ENCODE results near the gene JAM2.

JAM2 gene

GRCh38 chr21:25717491-25718147 lies 78.6 kb downstream of the JAM2 start:
- no peak for DNase-seq (ENCODE audit: low read depth)

- no peak for DNase-seq (ENCODE audit: low read depth)
Observed at GRCh38 chr21:25721987-25722386, 82.9 kb downstream of the JAM2 start.

GRCh38 chr21:25722631-25723030 lies 83.6 kb downstream of the JAM2 start:
- no peak for DNase-seq (ENCODE audit: low read depth)

DNA sequence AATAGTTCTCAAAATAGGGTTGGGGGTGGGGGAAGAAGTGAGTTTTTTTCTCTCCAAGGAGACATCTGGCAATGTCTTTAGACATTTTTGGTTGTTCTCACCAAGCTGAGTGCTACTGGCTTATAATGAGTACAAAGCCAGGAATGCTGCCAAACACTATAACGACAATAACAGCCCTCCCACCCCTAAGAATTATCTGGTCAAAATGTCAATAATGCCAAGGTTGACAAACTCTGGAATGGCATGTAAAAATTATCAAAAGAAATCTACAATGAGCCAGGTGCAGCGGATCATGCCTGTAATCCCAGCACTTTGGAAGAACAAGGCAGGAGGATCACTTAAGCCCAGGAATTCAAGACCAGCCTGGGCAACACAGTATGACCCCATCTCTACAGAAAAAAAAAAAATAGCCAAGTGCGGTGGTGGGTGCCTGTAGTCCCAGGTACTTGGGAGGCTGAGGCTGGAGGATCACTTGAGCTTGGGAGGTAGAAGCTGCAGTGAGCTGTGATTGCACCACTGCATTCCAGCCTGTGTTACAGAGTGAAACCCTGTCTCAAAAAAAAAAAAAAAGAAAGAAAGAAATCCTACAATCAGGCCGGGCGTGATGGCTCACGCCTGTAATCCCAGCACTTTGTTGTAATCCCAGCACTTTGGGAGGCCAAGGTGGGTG lies 93.2 kb downstream of the JAM2 start:
- DNase-seq (ENCODE audit: low read depth), result no peak

DNA sequence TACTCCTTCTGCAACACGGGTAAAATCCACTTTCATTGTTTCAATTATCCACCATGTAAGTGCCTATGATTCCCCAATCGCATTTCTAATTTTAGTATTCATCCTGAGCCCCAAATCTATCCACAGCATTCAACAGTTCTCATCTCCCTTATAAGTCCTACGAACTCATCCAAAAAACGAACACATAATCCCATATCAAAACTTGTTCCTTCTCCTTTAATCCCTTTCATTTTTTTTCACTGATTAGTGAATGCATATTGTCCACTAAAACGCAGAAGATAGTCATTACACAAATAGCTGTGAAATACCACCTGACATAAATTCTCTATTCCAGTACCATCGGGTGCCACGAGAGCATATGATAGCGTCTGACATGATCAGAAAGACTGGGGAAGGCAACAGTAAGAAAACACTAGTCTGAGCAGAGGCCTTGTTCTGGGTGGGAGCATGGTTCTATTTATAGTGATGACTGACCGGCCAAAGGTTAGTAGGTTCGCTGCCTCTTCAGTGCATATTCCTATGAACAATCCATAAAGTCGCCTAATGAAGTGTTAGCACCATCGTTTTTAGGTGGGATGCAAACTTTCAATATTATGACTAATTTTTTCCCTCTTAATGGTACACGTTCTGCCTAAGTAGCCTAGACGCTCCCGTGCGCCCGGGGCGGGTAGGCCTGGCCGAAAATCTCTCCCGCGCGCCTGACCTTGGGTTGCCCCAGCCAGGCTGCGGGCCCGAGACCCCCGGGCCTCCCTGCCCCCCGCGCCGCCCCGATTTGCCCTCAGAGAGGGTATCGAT lies 95.0 kb downstream of the JAM2 start:
- no peak for DNase-seq (ENCODE audit: low read depth)

DNA sequence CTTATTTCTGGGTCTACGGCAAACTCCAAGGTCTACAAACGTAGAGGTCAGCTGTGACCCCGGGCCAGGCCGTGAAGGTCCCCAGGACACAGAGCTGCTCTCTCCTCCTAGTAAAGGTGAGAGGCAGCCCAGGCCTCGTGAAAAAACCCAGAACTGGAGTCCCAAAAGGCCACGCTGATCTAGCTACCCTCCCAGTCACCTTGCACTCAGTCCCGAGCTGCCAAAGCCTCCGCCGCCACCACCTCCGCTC lies 95.5 kb downstream of the JAM2 start:
- no peak for DNase-seq (ENCODE audit: low read depth)

- peak; percentile 97 for DNase-seq (ENCODE audit: low read depth)
Observed at GRCh38 chr21:25734904-25735645, 96.0 kb downstream of the JAM2 start, which contains the start of the genes ATP5PF and GABPA. TSS of gene ATP5PF (minus strand) at chr21:25734904. CDS start at chr21:25729794, 5,110 bp downstream. TSS of gene GABPA (plus strand) at chr21:25734972. CDS start at chr21:25741599, 6,627 bp downstream.

DNA sequence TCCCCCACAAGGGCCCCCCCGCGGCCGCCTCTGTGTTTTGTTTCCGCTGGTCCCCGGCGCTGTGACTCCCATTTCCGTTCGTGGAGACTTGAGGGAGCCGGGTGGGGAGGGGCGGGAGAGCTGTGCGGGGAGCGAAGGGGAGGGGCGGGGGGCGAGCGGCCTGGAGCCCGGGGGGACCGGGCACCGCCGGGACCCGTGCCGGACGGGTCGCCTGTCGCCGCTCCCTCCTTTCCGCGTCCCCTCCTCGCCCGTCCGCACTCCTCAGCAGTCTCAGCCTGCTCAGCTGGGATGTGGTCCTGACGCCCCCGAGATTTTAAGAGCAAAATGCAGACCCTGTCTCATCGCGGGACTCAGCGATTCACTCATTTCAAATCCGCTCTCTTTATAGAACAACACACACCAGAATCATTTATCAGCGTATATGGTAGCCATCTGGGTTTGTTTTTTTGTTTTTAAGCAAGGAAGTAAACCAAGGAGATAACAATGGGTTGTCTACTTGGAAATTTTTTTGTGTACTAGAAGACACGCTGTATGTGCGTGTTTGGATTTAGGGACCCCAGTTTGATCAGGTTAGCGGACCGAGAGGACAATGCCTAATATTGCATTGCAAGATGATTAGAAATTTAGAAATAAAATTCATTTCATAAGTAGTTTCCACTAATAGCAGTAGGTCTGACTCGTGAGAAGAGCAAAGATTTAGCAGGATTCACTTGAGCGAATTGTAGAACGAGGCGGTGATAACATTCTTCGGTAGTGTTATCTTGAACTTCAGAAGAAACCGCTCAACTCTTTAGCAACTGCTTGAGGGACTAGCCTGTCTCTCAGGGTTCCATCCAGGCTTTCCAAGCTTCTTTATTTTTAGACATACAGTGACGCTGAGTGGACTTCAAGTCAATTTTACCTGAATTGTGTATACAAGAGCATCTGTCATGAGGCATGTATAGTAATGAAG lies 96.9 kb downstream of the JAM2 start:
- no peak for DNase-seq (ENCODE audit: low read depth)

GRCh38 chr21:25737421-25737820 lies 98.4 kb downstream of the JAM2 start:
- DNase-seq (ENCODE audit: low read depth), result no peak

- DNase-seq (ENCODE audit: low read depth), result no peak
Observed at GRCh38 chr21:25742900-25743299, 103.8 kb downstream of the JAM2 start.

DNA sequence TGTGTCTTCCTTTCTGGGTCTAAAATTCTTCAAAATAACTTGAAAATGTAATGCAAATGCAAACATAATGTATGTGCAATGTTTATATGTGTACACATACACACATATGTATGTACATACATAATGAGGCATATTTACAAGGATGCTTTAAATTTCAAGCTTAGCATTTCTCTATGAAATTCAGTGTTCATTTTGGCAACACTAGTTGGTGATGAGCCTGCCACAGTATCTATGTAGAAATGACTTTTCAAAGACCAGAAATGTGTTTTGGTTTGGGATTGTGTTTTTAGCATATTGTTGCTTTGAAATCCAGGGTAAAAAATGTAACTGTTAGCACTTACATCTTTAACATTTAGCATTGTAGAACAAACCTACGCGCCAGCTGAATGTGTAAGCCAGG lies 105.8 kb downstream of the JAM2 start:
- no peak for DNase-seq (ENCODE audit: low read depth)

GRCh38 chr21:25750085-25750484 lies 111.0 kb downstream of the JAM2 start:
- no peak for DNase-seq (ENCODE audit: low read depth)

GRCh38 chr21:25752416-25752815 lies 113.4 kb downstream of the JAM2 start:
- no peak for DNase-seq (ENCODE audit: low read depth)

- no peak for DNase-seq (ENCODE audit: low read depth)
Observed at GRCh38 chr21:25756190-25756932, 117.3 kb downstream of the JAM2 start.

DNA sequence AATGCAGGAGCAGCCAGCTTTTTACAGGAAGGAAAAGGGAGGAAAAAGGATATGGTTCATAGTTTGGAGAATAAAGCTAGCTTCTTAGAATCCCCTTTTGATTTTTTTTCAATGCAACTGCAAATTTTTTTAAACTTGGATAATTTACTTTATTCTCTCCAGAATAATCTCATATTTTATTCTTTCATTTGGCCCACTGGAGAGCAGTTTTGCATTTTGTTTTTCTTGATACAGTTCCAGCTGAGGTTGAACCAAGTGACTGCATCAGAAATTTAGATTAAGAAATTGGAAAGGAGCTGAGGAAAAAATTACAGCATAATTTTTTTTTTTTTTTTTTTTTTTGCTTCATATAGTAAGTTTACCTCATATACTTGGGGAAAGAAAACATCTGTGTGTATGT lies 118.5 kb downstream of the JAM2 start:
- DNase-seq (ENCODE audit: low read depth), result no peak

DNA sequence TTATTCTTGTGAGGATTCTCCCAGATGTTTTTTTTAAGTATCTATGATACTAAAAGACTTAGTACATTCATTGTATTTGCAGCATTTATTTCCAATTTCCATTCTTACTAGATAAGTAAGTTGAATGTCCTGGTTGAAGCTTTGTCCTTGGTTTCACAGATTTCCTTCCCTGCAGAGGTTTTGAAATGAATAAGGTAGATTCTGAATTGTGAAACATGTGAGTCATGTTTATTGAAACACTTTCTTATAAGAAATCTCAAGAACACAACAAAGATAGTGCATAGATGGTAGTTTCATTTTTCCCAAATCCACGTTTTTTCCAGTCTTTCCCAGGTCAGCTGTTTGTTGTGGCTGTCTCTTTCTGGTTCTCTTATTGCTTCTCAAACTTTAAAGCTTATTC lies 120.5 kb downstream of the JAM2 start:
- no peak for DNase-seq (ENCODE audit: low read depth)

- no peak for DNase-seq (ENCODE audit: low read depth)
Observed at GRCh38 chr21:25760061-25760460, 121.0 kb downstream of the JAM2 start.

DNA sequence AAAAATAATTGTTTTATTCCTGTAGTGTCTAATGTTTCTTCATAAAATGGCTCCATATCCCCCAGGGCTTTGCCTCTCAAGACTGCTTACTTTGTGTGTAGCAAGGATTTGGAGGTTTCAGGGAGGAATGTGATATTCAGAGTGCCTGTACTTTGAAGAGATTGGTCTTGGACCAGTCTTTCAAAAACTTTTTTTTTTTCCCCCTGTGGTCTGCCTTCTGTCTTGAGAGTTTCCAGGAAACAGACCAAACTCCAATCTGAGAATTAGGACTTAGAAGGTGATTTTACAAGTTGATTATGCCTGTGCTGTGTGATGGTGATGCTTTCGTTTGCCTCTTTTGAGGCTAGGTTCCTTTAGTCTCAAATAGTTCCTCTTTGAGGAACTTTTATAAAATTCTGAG lies 121.6 kb downstream of the JAM2 start:
- no peak for DNase-seq (ENCODE audit: low read depth)

GRCh38 chr21:25764065-25764464 lies 125.0 kb downstream of the JAM2 start:
- DNase-seq (ENCODE audit: low read depth), result no peak

Measured in stimulated activated CD8-positive, alpha-beta memory T cell treated with anti-CD3 and anti-CD28 coated beads, Interleukin-12 subunit alpha, Interleukin-12 subunit beta, amount 100 ng/mL, for 4 hours (primary cell).